Chondrocyte (in vitro differentiated cells): ENCODE data around the gene SCARB2. TPM values are rescaled to one million over a fixed set of nuclear protein-coding genes. Genes with fewer than 3 reads are reported as not detected.

Experiments
- DNase-seq: peaks from one replicate; pipeline ENCODE4 v3.0.0; 2021; ENCODE audit warnings: mixed read lengths, low spot score
- H3K27ac Mint-ChIP-seq: one replicate; pipeline ENCODE4 v1.8.0; 2021; ENCODE audit warnings: mild to moderate bottlenecking, moderate library complexity, mixed read lengths; ENCODE audit not compliant: unreplicated experiment
- H3K27me3 Mint-ChIP-seq: 2 replicates; pipeline ENCODE4 v1.8.0; 2021; ENCODE audit warnings: low read depth, mixed read lengths
- H3K36me3 Mint-ChIP-seq: 2 replicates; pipeline ENCODE4 v1.8.0; 2021; ENCODE audit warnings: low read depth, mixed read lengths
- H3K4me1 Mint-ChIP-seq: 2 replicates; pipeline ENCODE4 v1.8.0; 2021; ENCODE audit warnings: low read depth, mild to moderate bottlenecking, mixed read lengths
- H3K4me3 Mint-ChIP-seq: one replicate; pipeline ENCODE4 v1.8.0; 2021; ENCODE audit warnings: mild to moderate bottlenecking, moderate library complexity, mixed read lengths; ENCODE audit not compliant: unreplicated experiment
- H3K9me3 Mint-ChIP-seq: 2 replicates; pipeline ENCODE4 v1.8.0; 2021; ENCODE audit warnings: low read depth, mixed read lengths
- total RNA-seq: library from RNA; stranded (reverse); gene quantifications from 3 replicates; pipeline ENCODE4 v1.2.1, GENCODE V29; 2021
- TF ChIP-seq, protein P1 (sequence below): fragments of 200-600 bp; sonication (generic); IDR thresholded peaks from 2 replicates; pipeline ENCODE4 v1.5.0; 2021; ENCODE audit warnings: antibody characterized with exemption, mild to moderate bottlenecking, moderate library complexity

The SCARB2 gene
- total RNA-seq, 1 donor from 2014 or later, result 155 TPM

DNA sequence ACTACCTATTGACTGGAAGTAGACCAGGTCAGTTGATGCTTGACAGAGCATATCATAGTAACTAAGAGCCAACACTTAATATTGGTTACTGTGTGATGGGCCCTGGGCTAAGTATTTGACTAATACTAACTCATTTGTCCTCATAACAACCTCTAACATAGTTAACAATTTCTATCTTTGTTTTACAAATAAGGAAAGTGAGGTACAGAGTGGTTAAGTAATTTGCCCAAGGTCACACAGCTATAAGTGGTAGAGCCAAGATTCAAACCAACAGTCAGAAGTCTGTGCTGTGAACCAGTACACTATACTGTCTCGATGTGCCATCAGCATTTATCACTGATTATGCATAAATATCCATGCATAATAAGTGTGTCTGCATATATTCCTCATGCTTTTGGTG is 38.3 kb downstream of the SCARB2 start:
- H3K27me3 Mint-ChIP-seq, result no peaks in the 10 kb centered on the region
- TF ChIP-seq, protein P1, sequence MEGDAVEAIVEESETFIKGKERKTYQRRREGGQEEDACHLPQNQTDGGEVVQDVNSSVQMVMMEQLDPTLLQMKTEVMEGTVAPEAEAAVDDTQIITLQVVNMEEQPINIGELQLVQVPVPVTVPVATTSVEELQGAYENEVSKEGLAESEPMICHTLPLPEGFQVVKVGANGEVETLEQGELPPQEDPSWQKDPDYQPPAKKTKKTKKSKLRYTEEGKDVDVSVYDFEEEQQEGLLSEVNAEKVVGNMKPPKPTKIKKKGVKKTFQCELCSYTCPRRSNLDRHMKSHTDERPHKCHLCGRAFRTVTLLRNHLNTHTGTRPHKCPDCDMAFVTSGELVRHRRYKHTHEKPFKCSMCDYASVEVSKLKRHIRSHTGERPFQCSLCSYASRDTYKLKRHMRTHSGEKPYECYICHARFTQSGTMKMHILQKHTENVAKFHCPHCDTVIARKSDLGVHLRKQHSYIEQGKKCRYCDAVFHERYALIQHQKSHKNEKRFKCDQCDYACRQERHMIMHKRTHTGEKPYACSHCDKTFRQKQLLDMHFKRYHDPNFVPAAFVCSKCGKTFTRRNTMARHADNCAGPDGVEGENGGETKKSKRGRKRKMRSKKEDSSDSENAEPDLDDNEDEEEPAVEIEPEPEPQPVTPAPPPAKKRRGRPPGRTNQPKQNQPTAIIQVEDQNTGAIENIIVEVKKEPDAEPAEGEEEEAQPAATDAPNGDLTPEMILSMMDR, result no peak
- DNase-seq, result no peak
- peaks cover 17% of the 10 kb centered on the region for H3K4me1 Mint-ChIP-seq
- H3K36me3 Mint-ChIP-seq, result peaks cover 19% of the 10 kb centered on the region
- no peak overlapping the region for H3K4me3 Mint-ChIP-seq
- H3K9me3 Mint-ChIP-seq, result no peaks in the 10 kb centered on the region
- no peak overlapping the region for H3K27ac Mint-ChIP-seq

DNA sequence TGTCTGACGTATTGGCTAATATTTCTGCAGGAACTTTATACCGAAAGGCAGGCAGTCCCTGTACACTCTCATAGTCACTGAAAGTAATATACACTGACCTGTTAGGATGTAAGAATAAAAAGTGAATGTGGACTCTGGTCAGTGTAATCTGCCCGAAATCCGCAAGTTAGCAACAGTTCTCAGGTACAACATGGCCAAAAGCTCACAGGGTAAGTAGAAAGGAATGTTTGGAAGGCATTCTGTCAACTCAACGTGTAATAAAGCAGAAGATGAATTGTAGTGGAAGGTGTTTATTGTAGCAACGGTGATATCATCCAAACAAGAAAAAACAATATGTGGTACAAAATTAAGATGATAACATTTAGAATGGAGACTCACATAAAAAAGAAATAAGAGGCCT is 39.4 kb downstream of the SCARB2 start:
- no peaks in the 10 kb centered on the region for H3K9me3 Mint-ChIP-seq
- no peaks in the 10 kb centered on the region for H3K27me3 Mint-ChIP-seq
- H3K36me3 Mint-ChIP-seq, result peaks cover 19% of the 10 kb centered on the region
- H3K4me1 Mint-ChIP-seq, result peaks cover 15% of the 10 kb centered on the region
- H3K4me3 Mint-ChIP-seq, result no peak overlapping the region
- H3K27ac Mint-ChIP-seq, result no peak overlapping the region
- TF ChIP-seq, protein P1, result no peak
- DNase-seq, result no peak

DNA sequence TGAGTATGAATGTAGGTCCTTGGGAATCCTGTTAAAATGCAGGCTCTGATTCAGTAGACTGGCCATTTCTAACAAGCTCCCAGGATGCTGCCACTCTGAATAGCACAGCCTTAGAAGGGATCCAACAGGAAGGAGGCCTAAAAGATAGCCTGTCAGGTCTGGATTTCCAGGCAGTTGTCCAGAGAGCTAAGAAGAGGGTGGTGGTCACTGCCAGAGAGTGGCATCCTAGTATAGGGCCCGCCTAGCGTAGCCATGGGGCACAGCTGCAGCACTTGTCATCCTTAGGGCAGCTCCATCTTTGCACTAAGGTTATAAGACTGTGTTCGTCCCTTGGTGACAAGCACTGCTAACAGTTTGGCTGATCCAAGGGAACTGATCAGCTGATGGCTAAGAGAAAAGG is 44.9 kb downstream of the SCARB2 start:
- Mint-ChIP-seq H3K9me3 (no peaks in the 10 kb centered on the region), H3K27me3 (no peaks in the 10 kb centered on the region), H3K4me3 (no peak overlapping the region), H3K4me1 (no peaks in the 10 kb centered on the region), H3K27ac (no peak overlapping the region), H3K36me3 (peaks cover 25% of the 10 kb centered on the region)
- TF ChIP-seq, protein P1, result no peak
- no peak for DNase-seq

DNA sequence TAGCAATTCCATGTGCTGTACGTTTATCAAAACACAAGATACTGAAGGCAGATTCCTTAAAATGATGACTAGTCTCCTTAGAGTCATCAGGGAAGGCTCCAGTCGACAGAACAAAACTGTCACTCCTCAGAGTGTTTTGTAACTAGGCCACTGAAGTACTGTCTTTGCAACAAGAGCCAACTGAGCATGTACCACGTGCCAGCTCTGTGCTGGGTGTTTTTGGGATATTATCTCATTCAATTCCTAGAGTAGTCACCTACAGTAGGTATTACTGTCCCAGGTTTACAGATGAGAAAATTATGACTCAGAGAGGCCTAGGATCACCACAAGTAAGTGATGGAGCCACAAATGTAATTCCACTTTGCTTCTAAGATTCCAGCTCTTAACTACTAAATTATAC is 47.1 kb downstream of the SCARB2 start:
- Mint-ChIP-seq H3K4me3 (no peak overlapping the region), H3K27me3 (no peaks in the 10 kb centered on the region), H3K36me3 (peaks cover 32% of the 10 kb centered on the region), H3K4me1 (no peaks in the 10 kb centered on the region), H3K27ac (no peak overlapping the region), H3K9me3 (no peaks in the 10 kb centered on the region)
- no peak for DNase-seq
- TF ChIP-seq, protein P1, result no peak

DNA sequence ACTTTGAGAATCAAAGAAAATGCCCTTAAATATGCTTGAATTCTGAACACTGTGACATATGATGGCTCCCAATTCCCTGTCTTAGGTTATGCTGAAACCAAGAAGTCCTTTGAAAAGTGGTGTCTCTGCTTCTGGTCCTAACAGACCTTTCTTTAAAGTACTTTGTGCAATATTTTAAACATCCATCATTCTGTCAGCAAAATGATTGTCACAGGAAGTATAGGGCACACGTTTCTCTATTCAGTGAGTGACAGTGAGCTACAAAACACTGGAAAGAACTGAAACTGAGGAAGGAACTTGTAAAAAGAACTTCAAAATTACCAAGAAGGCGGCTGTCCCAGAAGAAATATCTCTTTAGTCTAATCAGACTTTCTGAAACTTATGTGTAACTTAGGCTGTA is 53.3 kb downstream of the SCARB2 start:
- no peaks in the 10 kb centered on the region for H3K4me1 Mint-ChIP-seq
- no peak for DNase-seq
- TF ChIP-seq, protein P1, result no peak
- H3K27me3 Mint-ChIP-seq, result no peaks in the 10 kb centered on the region
- H3K4me3 Mint-ChIP-seq, result no peak overlapping the region
- no peaks in the 10 kb centered on the region for H3K9me3 Mint-ChIP-seq
- peaks cover 29% of the 10 kb centered on the region for H3K36me3 Mint-ChIP-seq
- H3K27ac Mint-ChIP-seq, result no peak overlapping the region
